ENCODE measurements around the gene ANXA11.

DNA sequence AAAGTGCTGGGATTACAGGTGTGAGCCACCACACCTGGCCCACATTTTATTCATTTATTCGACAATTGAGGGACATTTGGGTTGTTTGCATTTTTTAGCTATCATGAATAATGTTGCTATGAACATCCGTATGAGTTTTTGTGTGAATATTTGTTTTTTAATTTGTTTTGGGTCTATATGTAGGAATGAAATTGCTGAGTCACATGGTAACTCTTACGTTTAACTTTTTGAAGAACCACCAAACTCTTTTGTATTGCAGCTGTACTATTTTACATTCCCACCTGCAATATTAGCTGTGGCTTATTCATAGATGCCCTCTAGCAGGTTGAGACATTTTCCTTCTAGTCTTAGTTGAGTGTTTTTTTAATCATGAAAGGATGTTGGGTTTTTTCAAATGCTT lies 58.4 kb downstream of the ANXA11 start:
- TF ChIP-seq, protein P1, sequence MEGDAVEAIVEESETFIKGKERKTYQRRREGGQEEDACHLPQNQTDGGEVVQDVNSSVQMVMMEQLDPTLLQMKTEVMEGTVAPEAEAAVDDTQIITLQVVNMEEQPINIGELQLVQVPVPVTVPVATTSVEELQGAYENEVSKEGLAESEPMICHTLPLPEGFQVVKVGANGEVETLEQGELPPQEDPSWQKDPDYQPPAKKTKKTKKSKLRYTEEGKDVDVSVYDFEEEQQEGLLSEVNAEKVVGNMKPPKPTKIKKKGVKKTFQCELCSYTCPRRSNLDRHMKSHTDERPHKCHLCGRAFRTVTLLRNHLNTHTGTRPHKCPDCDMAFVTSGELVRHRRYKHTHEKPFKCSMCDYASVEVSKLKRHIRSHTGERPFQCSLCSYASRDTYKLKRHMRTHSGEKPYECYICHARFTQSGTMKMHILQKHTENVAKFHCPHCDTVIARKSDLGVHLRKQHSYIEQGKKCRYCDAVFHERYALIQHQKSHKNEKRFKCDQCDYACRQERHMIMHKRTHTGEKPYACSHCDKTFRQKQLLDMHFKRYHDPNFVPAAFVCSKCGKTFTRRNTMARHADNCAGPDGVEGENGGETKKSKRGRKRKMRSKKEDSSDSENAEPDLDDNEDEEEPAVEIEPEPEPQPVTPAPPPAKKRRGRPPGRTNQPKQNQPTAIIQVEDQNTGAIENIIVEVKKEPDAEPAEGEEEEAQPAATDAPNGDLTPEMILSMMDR (IDR thresholded peaks at IDR 0.05), result no peak
- TF ChIP-seq POLR2A (IDR thresholded peaks at IDR 0.05) (no peak), POLR2AphosphoS5 (IDR thresholded peaks at IDR 0.05) (no peak), EP300 (IDR thresholded peaks at IDR 0.05) (no peak)

Measured in upper lobe of left lung (tissue), 4 donors.